Transverse colon (tissue), 4 donors: ENCODE measurements around the gene CES5A. TPM values are rescaled to one million over a fixed set of nuclear protein-coding genes. Genes with fewer than 3 reads are reported as not detected.
"Not testable (repeated sequence)": the region's sequence is repeated elsewhere in the genome, so short reads cannot be mapped to it uniquely, and the experiment has no call there.

Experiments used
- DNase-seq: peaks from one replicate; pipeline ENCODE4 v3.0.0-alpha.2; 2019
- H3K27ac ChIP-seq, 4 donors: fragments of 200-600 bp; sonication (generic); 2 replicates each; pipeline ENCODE4 v1.5.1; 2016 to 2018; ENCODE audit warnings: inconsistent platforms in 4 of 4
- H3K27me3 ChIP-seq: fragments of 200-600 bp; sonication (generic); 2 replicates; pipeline ENCODE4 v1.5.1; 2017; ENCODE audit warnings: inconsistent platforms
- H3K36me3 ChIP-seq, 4 donors: fragments of 200-600 bp; sonication (generic); 2 replicates each; pipeline ENCODE4 v1.5.1; 2017 to 2019; ENCODE audit warnings: inconsistent platforms in 4 of 4
- H3K4me1 ChIP-seq, 4 donors: fragments of 200-600 bp; sonication (generic); 2 replicates each; pipeline ENCODE4 v1.5.1; 2017 to 2020; ENCODE audit warnings: inconsistent platforms in 4 of 4
- H3K4me3 ChIP-seq, 4 donors: fragments of 200-600 bp; sonication (generic); 1 replicate in 1 of 4; 2 replicates in 3 of 4; pipeline versions ENCODE4 v1.5.1 to v1.6.1; 2017 to 2019; ENCODE audit warnings: inconsistent platforms in 4 of 4
- H3K9me3 ChIP-seq, 2 donors: fragments of 200-600 bp; sonication (generic); 2 replicates each; pipeline ENCODE4 v1.5.1; 2017 to 2019; ENCODE audit warnings: inconsistent platforms in 2 of 2
- CTCF ChIP-seq, 5 experiments: fragments of 200-600 bp in 3 of 5; fragments of 450-650 bp in 2 of 5; sonication (generic) in 3 of 5; IDR thresholded peaks; 1 replicate in 2 of 5; 2 replicates in 3 of 5; pipeline ENCODE4 v1.5.1; 2016 to 2017; ENCODE audit warnings: antibody characterized with exemption in 5 of 5, inconsistent platforms in 3 of 5, mild to moderate bottlenecking in 2 of 5, moderate library complexity in 1 of 5
- EP300 ChIP-seq: sonication (generic); formaldehyde crosslinking; IDR thresholded peaks from one replicate; pipeline ENCODE4 v1.6.1; 2017; ENCODE audit warnings: antibody characterized with exemption, low read depth
- POLR2A ChIP-seq: fragments of 450-650 bp; IDR thresholded peaks from one replicate; pipeline ENCODE4 v1.6.1; 2016; ENCODE audit warnings: antibody characterized with exemption, mild to moderate bottlenecking, moderate library complexity
- POLR2AphosphoS5 ChIP-seq, 3 donors: sonication (generic); formaldehyde crosslinking; IDR thresholded peaks; one replicate each; pipeline ENCODE4 v1.6.1; 2016; ENCODE audit warnings: antibody characterized with exemption in 3 of 3
- WGBS, 2 donors: methylation state at CpG; one replicate each; pipeline ENCODE4 v1.1.5; 2018; ENCODE audit warnings: low coverage in 1 of 2; 5-methylcytosine and 5-hydroxymethylcytosine counted together
- in situ Hi-C, 4 donors: fragments of 200-750 bp; cut with MboI; loops; one replicate each; pipeline versions ENCODE4 v1.15.0 to v1.15.1; 2017; ENCODE audit warnings: low sequenced_read_pairs in 3 of 4, low pct_ligation_motif_present in 1 of 4, low pct_unique_long_range_greater_than_20kb in 1 of 4
- intact Hi-C: fragments of 100-400 bp; cut with DNase I; formaldehyde crosslinking; loops from one replicate; pipeline ENCODE4 v1.15.1; 2023; ENCODE audit warnings: low total_unique reads
- total RNA-seq, 4 donors: library from RNA; depleted of rRNA; stranded (reverse); fragments of >200 nt; gene quantifications; one replicate each; pipeline ENCODE4 v1.1.0, GENCODE V29; 2016

CES5A gene
- total RNA-seq, 4 donors from 2014 or later: not detected

- DNase-seq: no peak
- intact Hi-C loops: no loop called here
- in situ Hi-C loops: no loop called here
- no peaks in the 10 kb centered on the region for H3K27me3 ChIP-seq
- no peak overlapping the region for H3K4me3 ChIP-seq
- H3K9me3 ChIP-seq: no peaks in the 10 kb centered on the region
- TF ChIP-seq EP300 (no peak), POLR2AphosphoS5 (IDR thresholded peaks at IDR 0.05) (no peak), CTCF (IDR thresholded peaks at IDR 0.05) (no peak), POLR2A (no peak)
- H3K4me1 ChIP-seq: no peaks in the 10 kb centered on the region
- 88% methylated on average over 2 of the region's 2 CpGs; no CpG with 5 or more reads in 1 of the 2 donors for WGBS, 2 donors
- H3K36me3 ChIP-seq: no peaks in the 10 kb centered on the region
- no peak overlapping the region for H3K27ac ChIP-seq
These were observed 7.0 kb downstream of the CES5A start for GRCh38 chr16:55868137-55868536.

- Histone ChIP-seq H3K36me3 (no peaks in the 10 kb centered on the region), H3K4me3 (no peak overlapping the region), H3K27me3 (no peaks in the 10 kb centered on the region), H3K4me1 (no peaks in the 10 kb centered on the region), H3K27ac (no peak overlapping the region), H3K9me3 (no peaks in the 10 kb centered on the region)
- in situ Hi-C loops: no loop called here
- TF ChIP-seq POLR2AphosphoS5 (IDR thresholded peaks at IDR 0.05) (no peak), POLR2A (no peak)
- intact Hi-C loops: no loop called here
- 60 to 100% methylated on average over 2 to 4 of the region's 4 CpGs for WGBS, 2 donors
- no peak for DNase-seq
These were observed 13.9 kb downstream of the CES5A start for GRCh38 chr16:55861288-55861687.

GRCh38 chr16:55857650-55858049, 17.5 kb downstream of the CES5A start:
- intact Hi-C loops, H3K27me3 ChIP-seq, H3K9me3 ChIP-seq, in situ Hi-C loops, H3K4me3 ChIP-seq, H3K27ac ChIP-seq, DNase-seq, H3K4me1 ChIP-seq, H3K36me3 ChIP-seq: not testable (repeated sequence)
- 80% methylated on average over 1 of the region's 1 CpG for WGBS, 2 donors

GRCh38 chr16:55856950-55857349, 18.2 kb downstream of the CES5A start:
- Histone ChIP-seq H3K27ac (no peak overlapping the region), H3K36me3 (no peaks in the 10 kb centered on the region), H3K9me3 (no peaks in the 10 kb centered on the region), H3K27me3 (no peaks in the 10 kb centered on the region), H3K4me1 (no peaks in the 10 kb centered on the region), H3K4me3 (no peak overlapping the region)
- intact Hi-C loops (no loop called here), in situ Hi-C loops (no loop called here)
- 86% methylated on average over 3 of the region's 3 CpGs; no CpG with 5 or more reads in 1 of the 2 donors for WGBS, 2 donors
- DNase-seq: no peak
- no peak for TF ChIP-seq EP300
- TF ChIP-seq POLR2A: no peak
- TF ChIP-seq CTCF (IDR thresholded peaks at IDR 0.05): no peak
- no peak for TF ChIP-seq POLR2AphosphoS5 (IDR thresholded peaks at IDR 0.05)

- peaks cover 23% of the 10 kb centered on the region for H3K27me3 ChIP-seq
- no peak overlapping the region for H3K27ac ChIP-seq
- 61 to 81% methylated on average over 2 to 3 of the region's 3 CpGs for WGBS, 2 donors
- intact Hi-C loops (no loop called here), in situ Hi-C loops (no loop called here)
- TF ChIP-seq POLR2A: no peak
- TF ChIP-seq CTCF (IDR thresholded peaks at IDR 0.05): no peak
- no peak for TF ChIP-seq EP300
- no peaks in the 10 kb centered on the region for H3K4me1 ChIP-seq
- no peak overlapping the region for H3K4me3 ChIP-seq
- H3K9me3 ChIP-seq: no peaks in the 10 kb centered on the region
- no peaks in the 10 kb centered on the region for H3K36me3 ChIP-seq
- DNase-seq: no peak
These were observed 22.1 kb downstream of the CES5A start for GRCh38 chr16:55853114-55853513.
